SH-SY5Y (cell line): ENCODE measurements around the gene IL20RA.

Experiments
- GATA2 ChIP-seq: IDR thresholded peaks from 2 replicates; pipeline ENCODE4 v1.6.1; 2011; ENCODE audit warnings: mild to moderate bottlenecking, low read depth, low read length
- GATA3 ChIP-seq: IDR thresholded peaks from 2 replicates; pipeline ENCODE4 v1.6.1; 2011; ENCODE audit warnings: low read depth, mild to moderate bottlenecking, low read length, moderate library complexity

The IL20RA gene

GRCh38 chr6:137025786-137026730 is 18.7 kb downstream of the IL20RA start:
- TF ChIP-seq GATA2: no peak
- no peak for TF ChIP-seq GATA3

- no peak for TF ChIP-seq GATA2
- TF ChIP-seq GATA3: no peak
Measured at GRCh38 chr6:137024237-137024990, 20.4 kb downstream of the IL20RA start.

GRCh38 chr6:137020776-137021175 is 24.0 kb downstream of the IL20RA start:
- peak; percentile 81; the same call in 1 of the 2 replicates for TF ChIP-seq GATA2
- TF ChIP-seq GATA3: peak; percentile 75

- TF ChIP-seq GATA2 (peak; percentile 60; the same call in 1 of the 2 replicates), GATA3 (no peak)
Measured at GRCh38 chr6:137019476-137020272, 25.1 kb downstream of the IL20RA start.

- TF ChIP-seq GATA3 (no peak), GATA2 (no peak)
Measured at GRCh38 chr6:137017081-137017480, 27.7 kb downstream of the IL20RA start.

- TF ChIP-seq GATA2 (no peak), GATA3 (no peak)
Measured at GRCh38 chr6:137016356-137016755, 28.4 kb downstream of the IL20RA start.

GRCh38 chr6:137015943-137016342 is 28.8 kb downstream of the IL20RA start:
- TF ChIP-seq GATA3 (no peak), GATA2 (no peak)

- TF ChIP-seq GATA2 (no peak), GATA3 (no peak)
Measured at GRCh38 chr6:137013738-137014602, 30.8 kb downstream of the IL20RA start.

- no peak for TF ChIP-seq GATA2
- TF ChIP-seq GATA3: no peak
Measured at GRCh38 chr6:137013031-137013430, 31.7 kb downstream of the IL20RA start.

- no peak for TF ChIP-seq GATA3
Measured at GRCh38 chr6:137011406-137011805, 33.4 kb downstream of the IL20RA start.

GRCh38 chr6:137010128-137010718 is 34.5 kb downstream of the IL20RA start:
- TF ChIP-seq GATA2 (no peak), GATA3 (no peak)

GRCh38 chr6:137008204-137008603 is 36.6 kb downstream of the IL20RA start:
- TF ChIP-seq GATA3 (no peak), GATA2 (no peak)

GRCh38 chr6:137006056-137006455 is 38.7 kb downstream of the IL20RA start:
- TF ChIP-seq GATA2 (no peak), GATA3 (no peak)
